ENCODE measurements around the gene FOXP1. TPM values are rescaled to one million over a fixed set of nuclear protein-coding genes. Genes with fewer than 3 reads are reported as not detected.

FOXP1 gene
- total and polyA plus RNA-seq, 2 of the 8 experiments (the other 6 are each of a cell fraction or from before 2014, with no cell fraction given) = 13.9 to 25.4 TPM

GRCh38 chr3:71016178-71016845 lies 567.2 kb downstream of the FOXP1 start:
- Histone ChIP-seq H3K79me2 (ENCODE audit: control insufficient read depth in 1 of 2, insufficient read depth in 2 of 2, low read length in 2 of 2) (no peaks in the 10 kb centered on the region; a peak in 2 of 4 replicates), H3K4me2 (ENCODE audit: insufficient read depth in 1 of 2, low read depth in 2 of 2, low read length in 2 of 2) (no peak overlapping the region), H3K23me2 (ENCODE audit: low read depth, low read length) (peaks cover 2% of the 10 kb centered on the region; the same call in 1 of the 2 replicates), H3K27me3 (replicated peaks in 1 of 4; ENCODE audit: control insufficient read depth in 3 of 4, extremely low read depth in 1 of 4, insufficient read depth in 3 of 4, low read length in 3 of 4) (no peaks in the 10 kb centered on the region), H2BK5ac (ENCODE audit: low read depth, low read length) (no peak overlapping the region), H3K79me1 (ENCODE audit: low read depth, low read length) (no peaks in the 10 kb centered on the region), H4K5ac (ENCODE audit: insufficient read length, low read depth, low read length) (no peak overlapping the region), H4K20me1 (replicated peaks in 1 of 2; ENCODE audit: control insufficient read depth in 1 of 2, insufficient read depth in 2 of 2, low read length in 2 of 2) (no peaks in the 10 kb centered on the region), H2BK120ac (replicated peaks; ENCODE audit: low read depth, low read length) (no peak overlapping the region), H2BK20ac (ENCODE audit: low read length) (no peak overlapping the region), H3K14ac (ENCODE audit: insufficient read length) (no peak overlapping the region), H3K56ac (replicated peaks; ENCODE audit: insufficient read length, low read depth, low read length) (no peak overlapping the region), H3K18ac (ENCODE audit: extremely low read depth, low read length) (no peak overlapping the region), H2AFZ (ENCODE audit: low read length) (no peak overlapping the region), H3K4me1 (replicated peaks in 1 of 4; ENCODE audit: control insufficient read depth in 3 of 4, insufficient read depth in 4 of 4, low read length in 3 of 4) (no peaks in the 10 kb centered on the region), H3K4ac (replicated peaks; ENCODE audit: insufficient read length, low read depth, low read length) (no peak overlapping the region), H3K23ac (ENCODE audit: insufficient read length) (no peak overlapping the region), H3K27ac (ENCODE audit: low read depth, low read length) (no peak overlapping the region), H2AK5ac (ENCODE audit: low read depth, low read length) (no peak overlapping the region), H4K91ac (replicated peaks; ENCODE audit: insufficient read length, low read length) (no peak overlapping the region), H2BK12ac (ENCODE audit: low read depth, low read length) (no peak overlapping the region), H3K9me3 (ENCODE audit: insufficient read depth in 2 of 2, low read depth in 1 of 2, low read length in 1 of 2) (no peaks in the 10 kb centered on the region), H3K36me3 (ENCODE audit: control insufficient read depth in 2 of 4, insufficient read depth in 4 of 4, low read length in 3 of 4) (peaks cover 0 to 11% (median 0%) of the 10 kb centered on the region in 4 experiments; a peak in 2 of 8 replicates), H4K8ac (ENCODE audit: extremely low read depth, insufficient read depth, low read length) (no peak overlapping the region), H3K4me3 (ENCODE audit: extremely low read depth in 1 of 4, insufficient read depth in 2 of 4, low read depth in 3 of 4, low read length in 4 of 4) (no peak overlapping the region), H2BK15ac (ENCODE audit: low read length) (no peak overlapping the region), H3K9ac (replicated peaks in 1 of 4; ENCODE audit: extremely low read depth in 1 of 4, low read depth in 3 of 4, low read length in 3 of 4) (no peak overlapping the region)
- ChIA-PET CTCF (ENCODE audit: partially characterized antibody) (interaction anchor here (0.6 to 1.2 kb wide), 2 partner anchors 10 to 24 kb away, joined by 3 read pairs; no protein-coding TSS in a partner anchor), POLR2A (ENCODE audit: partially characterized antibody) (no interaction called here)
- no peak for DNase-seq (ENCODE audit: low read depth in 1 of 2, low spot score in 2 of 2)
- FAIRE-seq = no peak
- WGBS, 2 experiments (ENCODE audit: extremely low coverage in 1 of 2, insufficient coverage in 1 of 2, insufficient read length in 1 of 2, insufficient replicate concordance in 2 of 2, low coverage in 1 of 2, low lambda C conversion rate in 2 of 2, missing lambda C conversion rate in 1 of 2) = 88% methylated on average over 10 of the region's 10 CpGs; no CpG with 5 or more reads in 1 of the 2 experiments
- TF ChIP-seq EZH2 (IDR thresholded peaks at IDR 0.05; ENCODE audit: low read depth, low read length, severe bottlenecking) (no peak), CEBPB (IDR thresholded peaks at IDR 0.05; ENCODE audit: low read depth, low read length) (no peak), HDAC2 (IDR thresholded peaks at IDR 0.05; ENCODE audit: borderline replicate concordance in 1 of 2, low read depth in 2 of 2, low read length in 2 of 2) (no peak), ZNF274 (IDR thresholded peaks at IDR 0.05; ENCODE audit: borderline replicate concordance, extremely low read depth, low read length) (no peak), ATF3 (IDR thresholded peaks at IDR 0.05; ENCODE audit: insufficient read depth, low read depth, low read length) (no peak), TCF12 (IDR thresholded peaks at IDR 0.05; ENCODE audit: low read depth, low read length) (no peak), SRF (IDR thresholded peaks at IDR 0.05; ENCODE audit: low read depth, low read length) (no peak), SAP30 (IDR thresholded peaks at IDR 0.05; ENCODE audit: insufficient read depth, insufficient replicate concordance, low read length) (no peak), SP4 (IDR thresholded peaks at IDR 0.05; ENCODE audit: low read length) (no peak), NANOG (IDR thresholded peaks at IDR 0.05; ENCODE audit: insufficient read depth, low read depth, low read length, poor library complexity, severe bottlenecking) (no peak), CHD1 (IDR thresholded peaks at IDR 0.05; ENCODE audit: low read depth, low read length) (no peak), HDAC6 (IDR thresholded peaks at IDR 0.05; ENCODE audit: low read depth, low read length) (no peak)

All from H1 (cell line).